CD8-positive, alpha-beta memory T cell (primary cell): Measurements from ENCODE around the gene ZFAND6. TPM values are rescaled to one million over a fixed set of nuclear protein-coding genes. Genes with fewer than 3 reads are reported as not detected.

Experiments used
- CTCF ChIA-PET: fragments of 350-600 bp; sonication (Branson Sonifier 250); formaldehyde crosslinking; loops from one replicate; lab custom pipeline; 2021; ENCODE audit warnings: antibody characterized with exemption; lab: Charles Lee
- POLR2A ChIA-PET: fragments of 350-600 bp; sonication (Branson Sonifier 250); formaldehyde crosslinking; loops from one replicate; lab custom pipeline; 2021; ENCODE audit warnings: antibody characterized with exemption; lab: Charles Lee
- DNase-seq, 5 donors: peaks; one replicate each; pipeline versions ENCODE4 v3.0.0 to v3.0.0-alpha.2; 2020 to 2022; ENCODE audit warnings: mixed read lengths in 1 of 5
- H3K27ac ChIP-seq: one replicate; pipeline ENCODE4 v1.7.0; 2013; ENCODE audit warnings: low read depth, mild to moderate bottlenecking, low read length, moderate library complexity
- H3K27me3 ChIP-seq: 2 replicates; pipeline ENCODE4 v1.7.0; 2013; ENCODE audit warnings: low read length, mild to moderate bottlenecking; ENCODE audit not compliant: insufficient read depth, poor library complexity, severe bottlenecking
- H3K36me3 ChIP-seq: 2 replicates; pipeline ENCODE4 v1.7.0; 2013; ENCODE audit warnings: mild to moderate bottlenecking, low read length, moderate library complexity; ENCODE audit not compliant: insufficient read depth
- H3K4me1 ChIP-seq: 2 replicates; pipeline ENCODE4 v1.7.0; 2013; ENCODE audit warnings: mild to moderate bottlenecking, low read length, moderate library complexity; ENCODE audit not compliant: insufficient read depth
- H3K4me3 ChIP-seq: 2 replicates; pipeline ENCODE4 v1.7.0; 2013; ENCODE audit warnings: mild to moderate bottlenecking, low read length
- H3K9me3 ChIP-seq: 2 replicates; pipeline ENCODE4 v1.7.0; 2013; ENCODE audit warnings: mild to moderate bottlenecking, low read length
- H3K27ac Mint-ChIP-seq, 8 donors: one replicate each; pipeline ENCODE4 v1.8.0; 2020 to 2021; ENCODE audit warnings: mixed read lengths in 8 of 8, mild to moderate bottlenecking in 6 of 8, inconsistent platforms in 3 of 8, moderate library complexity in 3 of 8
- H3K27me3 Mint-ChIP-seq, 2 donors: one replicate each; pipeline ENCODE4 v1.8.0; 2020 to 2021; ENCODE audit warnings: mixed read lengths in 2 of 2, mild to moderate bottlenecking in 1 of 2, moderate library complexity in 1 of 2
- H3K36me3 Mint-ChIP-seq, 3 donors: one replicate each; pipeline ENCODE4 v1.8.0; 2020 to 2021; ENCODE audit warnings: mixed read lengths in 3 of 3, inconsistent platforms in 1 of 3, mild to moderate bottlenecking in 1 of 3
- H3K4me1 Mint-ChIP-seq, 3 donors: one replicate each; pipeline ENCODE4 v1.8.0; 2020 to 2021; ENCODE audit warnings: mixed read lengths in 3 of 3, inconsistent platforms in 1 of 3, mild to moderate bottlenecking in 1 of 3
- H3K4me3 Mint-ChIP-seq, 7 donors: one replicate each; pipeline ENCODE4 v1.8.0; 2020 to 2021; ENCODE audit warnings: mixed read lengths in 7 of 7, mild to moderate bottlenecking in 6 of 7, moderate library complexity in 4 of 7, inconsistent platforms in 2 of 7
- H3K9me3 Mint-ChIP-seq, 5 donors: one replicate each; pipeline ENCODE4 v1.8.0; 2020 to 2022; ENCODE audit warnings: mixed read lengths in 5 of 5, mild to moderate bottlenecking in 3 of 5, moderate library complexity in 2 of 5, inconsistent platforms in 1 of 5
- polyA plus RNA-seq: library from polyadenylated mRNA; unstranded; fragments of 300-500 nt; fragmentation: Illumina TruSeq; gene quantifications from one replicate; pipeline ENCODE4 v1.2.3, GENCODE V29; 2021
- total RNA-seq, 2 experiments: library from RNA; stranded (reverse); gene quantifications; one replicate each; pipeline ENCODE4 v1.2.3, GENCODE V29; 2021

ZFAND6 gene
- total and polyA plus RNA-seq, 3 experiments from 2014 or later = 27.5 to 111 (median 28.6) TPM

DNA sequence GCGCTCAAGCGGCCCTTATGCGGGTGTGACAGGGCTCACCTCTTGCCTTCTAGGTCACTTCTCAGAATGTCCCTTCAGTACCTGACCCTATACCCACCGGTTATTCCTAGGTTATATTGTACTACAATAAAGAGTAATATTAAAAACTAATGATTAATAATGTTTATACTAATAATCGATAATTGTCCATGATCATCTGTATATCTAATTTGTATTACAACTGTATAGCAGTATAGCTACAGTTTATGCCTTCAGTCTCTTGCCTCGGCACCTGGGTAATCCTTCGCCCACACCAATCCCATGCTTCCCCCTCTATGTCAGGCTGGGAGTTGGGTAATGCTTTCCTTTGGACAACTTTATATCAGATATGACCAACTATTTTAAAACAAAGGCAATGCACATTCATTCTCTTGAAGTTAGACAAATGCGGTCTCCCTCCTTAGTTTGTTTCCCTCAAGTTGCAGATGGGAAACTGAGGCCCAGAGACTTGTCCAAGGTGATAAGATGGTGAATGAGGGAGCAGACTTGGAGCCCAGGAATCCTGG lies 96.8 kb downstream of the ZFAND6 start:
- H3K27ac ChIP-seq = peak overlapping the region; percentile 41
- no peaks in the 10 kb centered on the region for H3K27me3 ChIP-seq
- Mint-ChIP-seq H3K27ac (no peak overlapping the region), H3K36me3 (peaks cover 0 to 5% (median 2%) of the 10 kb centered on the region in 3 donors), H3K27me3 (no peaks in the 10 kb centered on the region), H3K4me1 (peaks cover 16 to 43% (median 39%) of the 10 kb centered on the region in 3 donors), H3K9me3 (no peaks in the 10 kb centered on the region), H3K4me3 (peak overlapping the region in 1 of 7 donors; percentile 56)
- peaks cover 22% of the 10 kb centered on the region for H3K4me1 ChIP-seq
- POLR2A ChIA-PET = no interaction called here
- no peaks in the 10 kb centered on the region for H3K9me3 ChIP-seq
- CTCF ChIA-PET = no interaction called here
- no peak overlapping the region for H3K4me3 ChIP-seq
- DNase-seq = no peak
- H3K36me3 ChIP-seq = no peaks in the 10 kb centered on the region

DNA sequence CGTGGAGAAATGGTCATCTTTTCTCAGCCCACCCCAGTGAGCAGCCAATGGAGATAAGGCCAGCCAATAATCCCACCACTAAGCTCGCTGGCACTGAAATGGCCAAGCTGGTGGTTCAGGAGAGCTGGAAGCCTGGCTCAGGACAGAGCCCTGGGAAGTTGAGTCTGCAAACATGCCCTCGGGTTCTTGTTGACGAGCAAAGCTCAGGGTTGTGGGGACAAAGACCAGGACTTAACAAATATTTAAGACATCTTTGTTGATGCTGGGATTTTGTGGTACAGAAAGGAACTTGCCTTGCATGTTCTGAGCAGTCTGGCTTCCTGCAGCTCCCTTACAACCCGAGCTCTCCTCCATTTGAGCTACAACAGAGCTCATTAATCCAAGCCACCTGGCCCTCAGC lies 97.7 kb downstream of the ZFAND6 start:
- DNase-seq = no peak
- H3K36me3 ChIP-seq = no peaks in the 10 kb centered on the region
- H3K4me3 Mint-ChIP-seq = peak overlapping the region in 1 of 7 donors; percentile 37
- no peak overlapping the region for H3K27ac ChIP-seq
- H3K9me3 Mint-ChIP-seq = no peaks in the 10 kb centered on the region
- H3K27ac Mint-ChIP-seq = no peak overlapping the region
- H3K27me3 Mint-ChIP-seq = no peaks in the 10 kb centered on the region
- H3K4me1 ChIP-seq = peaks cover 22% of the 10 kb centered on the region
- H3K4me1 Mint-ChIP-seq = peaks cover 13 to 40% (median 35%) of the 10 kb centered on the region in 3 donors
- H3K4me3 ChIP-seq = no peak overlapping the region
- POLR2A ChIA-PET = no interaction called here
- H3K9me3 ChIP-seq = no peaks in the 10 kb centered on the region
- no peaks in the 10 kb centered on the region for H3K27me3 ChIP-seq
- peaks cover 2 to 8% (median 3%) of the 10 kb centered on the region in 3 donors for H3K36me3 Mint-ChIP-seq
- CTCF ChIA-PET = interaction anchor here (1.1 kb wide), 1 partner anchor 17 kb away, joined by 3 read pairs; no protein-coding TSS in a partner anchor

DNA sequence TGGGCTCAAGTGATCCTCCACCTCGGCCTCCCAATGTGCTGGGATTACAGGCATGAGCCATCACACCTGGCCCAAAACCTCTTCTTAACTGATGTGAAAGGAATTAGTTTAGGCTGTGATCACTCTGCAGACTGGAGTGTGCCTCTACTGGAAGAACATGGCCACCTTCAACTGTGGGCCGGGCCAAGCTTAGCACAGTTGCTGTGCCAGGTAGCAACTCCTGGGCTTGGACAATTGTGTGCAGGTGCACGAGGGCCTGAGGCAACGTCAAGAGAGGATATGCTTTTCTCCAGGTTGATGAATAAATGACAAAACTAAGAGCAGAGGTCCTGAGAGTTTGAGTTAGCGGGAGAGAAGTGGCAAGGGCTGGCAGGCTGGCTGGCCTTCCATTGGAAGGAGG lies 99.8 kb downstream of the ZFAND6 start:
- H3K36me3 Mint-ChIP-seq = peaks cover 4 to 19% (median 12%) of the 10 kb centered on the region in 3 donors
- peaks cover 0 to 1% of the 10 kb centered on the region in 2 donors for H3K27me3 Mint-ChIP-seq
- Histone ChIP-seq H3K9me3 (no peaks in the 10 kb centered on the region), H3K27me3 (no peaks in the 10 kb centered on the region), H3K36me3 (no peaks in the 10 kb centered on the region), H3K27ac (no peak overlapping the region), H3K4me1 (peaks cover 12% of the 10 kb centered on the region), H3K4me3 (no peak overlapping the region)
- ChIA-PET POLR2A (no interaction called here), CTCF (interaction anchor here (2.5 kb wide), 1 partner anchor 13 kb away, joined by 11 read pairs; no protein-coding TSS in a partner anchor)
- H3K4me1 Mint-ChIP-seq = peaks cover 7 to 27% (median 26%) of the 10 kb centered on the region in 3 donors
- no peak for DNase-seq
- H3K9me3 Mint-ChIP-seq = no peaks in the 10 kb centered on the region
- peak overlapping the region in 3 of 8 donors; percentile 20 to 93 (median 52) for H3K27ac Mint-ChIP-seq
- H3K4me3 Mint-ChIP-seq = peak overlapping the region in 1 of 7 donors; percentile 70

DNA sequence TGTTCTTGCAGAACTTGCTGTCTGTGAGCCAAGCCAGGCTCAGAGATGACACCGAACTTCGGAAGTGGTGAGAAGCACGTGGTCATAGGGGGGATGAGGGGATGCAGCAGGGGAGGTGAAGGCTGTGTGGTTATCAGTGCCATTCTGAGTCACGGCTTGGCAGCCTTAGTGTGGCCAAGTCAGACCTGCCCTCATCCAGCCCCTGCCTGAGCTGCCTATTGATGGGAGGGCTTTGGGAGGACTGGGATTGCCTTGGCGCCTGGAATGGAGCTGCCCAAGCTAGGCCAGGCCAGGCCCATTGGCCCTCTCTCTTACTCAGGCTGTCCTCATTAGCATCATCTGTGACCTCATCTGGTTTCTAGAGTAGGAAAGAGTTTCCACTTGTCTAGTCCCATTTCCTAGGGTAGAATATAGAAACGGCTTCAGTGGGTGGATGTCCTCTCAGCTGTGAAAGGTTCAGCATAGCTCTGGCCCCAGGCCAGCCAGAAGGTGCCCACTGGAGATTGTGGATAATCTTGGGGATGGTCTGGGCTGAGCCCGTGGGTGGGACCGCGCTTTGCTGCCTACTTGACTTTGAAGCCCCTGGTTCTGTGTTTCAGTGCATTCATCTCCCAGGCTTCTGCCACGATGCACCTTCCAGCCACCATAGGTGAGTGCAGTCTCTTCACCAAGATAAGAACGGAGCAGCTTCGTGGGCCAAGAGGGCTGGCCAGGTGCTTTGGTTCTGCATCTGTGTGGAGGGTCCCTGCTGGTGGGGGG lies 100.5 kb downstream of the ZFAND6 start:
- Histone ChIP-seq H3K36me3 (no peaks in the 10 kb centered on the region), H3K9me3 (no peaks in the 10 kb centered on the region), H3K4me1 (peaks cover 12% of the 10 kb centered on the region), H3K27me3 (no peaks in the 10 kb centered on the region), H3K4me3 (no peak overlapping the region), H3K27ac (peak overlapping the region; percentile 51)
- H3K27ac Mint-ChIP-seq = peak overlapping the region in 4 of 8 donors; percentile 20 to 79 (median 38)
- peak in 1 of 5 donors; percentile 65 for DNase-seq
- H3K27me3 Mint-ChIP-seq = peaks cover 0 to 1% of the 10 kb centered on the region in 2 donors
- ChIA-PET POLR2A (interaction anchor here (1.1 kb wide), 1 partner anchor 101 kb away, joined by 3 read pairs; no protein-coding TSS in a partner anchor), CTCF (interaction anchor here (0.6 to 2.5 kb wide), 2 partner anchors 13 to 178 kb away, joined by 3 to 11 read pairs; no protein-coding TSS in a partner anchor)
- no peak overlapping the region for H3K4me3 Mint-ChIP-seq
- peaks cover 4 to 20% (median 20%) of the 10 kb centered on the region in 3 donors for H3K4me1 Mint-ChIP-seq
- H3K36me3 Mint-ChIP-seq = peaks cover 4 to 19% (median 12%) of the 10 kb centered on the region in 3 donors
- no peaks in the 10 kb centered on the region for H3K9me3 Mint-ChIP-seq

DNA sequence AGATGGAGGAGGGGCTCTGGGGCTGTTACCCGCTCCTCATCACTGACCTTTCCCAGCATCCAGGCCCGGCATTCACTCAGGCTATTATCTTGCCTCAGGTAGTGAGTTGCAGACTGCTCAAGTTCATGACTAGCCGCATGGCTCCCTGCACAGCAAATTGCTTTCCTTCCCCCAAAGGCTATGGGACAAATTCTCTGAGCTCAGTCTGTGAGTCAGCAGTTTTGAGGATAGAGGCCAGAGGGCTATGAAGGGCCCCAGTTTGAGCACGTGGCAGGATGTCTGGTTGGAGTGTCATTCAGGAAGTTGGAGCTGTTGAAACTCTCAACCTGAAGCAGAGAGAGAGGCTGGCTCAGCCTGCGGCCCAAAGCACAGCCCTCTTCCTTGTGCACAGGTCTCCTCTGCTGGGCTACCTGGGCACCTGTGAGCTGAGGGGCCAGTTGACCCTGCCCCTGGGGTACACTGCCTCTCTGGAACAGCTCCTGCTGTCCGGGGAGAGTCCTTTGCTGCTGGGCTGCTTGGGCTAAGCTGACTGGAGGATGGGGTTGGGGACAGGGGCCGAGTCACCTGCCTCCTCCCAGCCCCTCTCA lies 101.2 kb downstream of the ZFAND6 start:
- Mint-ChIP-seq H3K27me3 (peaks cover 0 to 1% of the 10 kb centered on the region in 2 donors), H3K4me3 (no peak overlapping the region), H3K36me3 (peaks cover 4 to 19% (median 12%) of the 10 kb centered on the region in 3 donors), H3K4me1 (peaks cover 2 to 19% (median 19%) of the 10 kb centered on the region in 3 donors), H3K9me3 (no peaks in the 10 kb centered on the region), H3K27ac (peak overlapping the region in 6 of 8 donors; percentile 45 to 93 (median 58))
- H3K27me3 ChIP-seq = no peaks in the 10 kb centered on the region
- H3K36me3 ChIP-seq = no peaks in the 10 kb centered on the region
- POLR2A ChIA-PET = interaction anchor here (1.0 to 1.1 kb wide), 2 partner anchors 8 to 102 kb away, joined by 3 to 4 read pairs; partner anchors contain the start of gene FAH
- H3K9me3 ChIP-seq = no peaks in the 10 kb centered on the region
- peak in 1 of 5 donors; percentile 48 for DNase-seq
- no peak overlapping the region for H3K4me3 ChIP-seq
- peak overlapping the region; percentile 51 for H3K27ac ChIP-seq
- CTCF ChIA-PET = interaction anchor here (0.6 to 2.5 kb wide), 3 partner anchors 12 to 307 kb away, joined by 3 to 11 read pairs (median 3); no protein-coding TSS in a partner anchor
- H3K4me1 ChIP-seq = peaks cover 12% of the 10 kb centered on the region

DNA sequence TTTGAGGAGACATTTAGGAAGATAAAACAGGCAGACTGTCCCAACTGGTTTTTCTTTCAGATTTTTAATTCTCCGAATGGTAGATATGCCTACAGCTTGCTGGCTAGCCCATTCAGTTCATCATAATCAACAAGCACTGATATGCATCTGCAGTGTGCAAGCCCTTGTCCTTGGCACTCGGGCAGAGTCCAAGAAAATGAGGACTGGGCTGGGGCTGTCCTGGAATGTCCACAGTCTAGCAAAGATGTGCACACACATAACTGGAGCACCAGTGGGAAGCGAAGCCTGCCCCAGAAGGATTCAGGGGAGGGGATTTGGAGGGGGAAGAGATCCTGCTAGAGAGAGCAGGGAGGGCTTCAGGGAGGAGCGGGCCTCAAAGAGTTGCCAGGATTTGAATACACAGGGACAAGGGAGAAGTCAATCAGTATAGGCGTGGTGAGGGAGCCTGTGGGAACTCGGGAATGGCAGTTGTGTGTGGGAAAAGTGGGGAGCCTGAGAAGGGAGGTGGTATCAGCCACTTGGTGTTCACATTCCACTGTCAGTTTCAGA lies 102.1 kb downstream of the ZFAND6 start:
- POLR2A ChIA-PET = interaction anchor here (1.0 kb wide), 1 partner anchor 9 kb away, joined by 4 read pairs; the partner anchor contains the start of gene FAH

DNA sequence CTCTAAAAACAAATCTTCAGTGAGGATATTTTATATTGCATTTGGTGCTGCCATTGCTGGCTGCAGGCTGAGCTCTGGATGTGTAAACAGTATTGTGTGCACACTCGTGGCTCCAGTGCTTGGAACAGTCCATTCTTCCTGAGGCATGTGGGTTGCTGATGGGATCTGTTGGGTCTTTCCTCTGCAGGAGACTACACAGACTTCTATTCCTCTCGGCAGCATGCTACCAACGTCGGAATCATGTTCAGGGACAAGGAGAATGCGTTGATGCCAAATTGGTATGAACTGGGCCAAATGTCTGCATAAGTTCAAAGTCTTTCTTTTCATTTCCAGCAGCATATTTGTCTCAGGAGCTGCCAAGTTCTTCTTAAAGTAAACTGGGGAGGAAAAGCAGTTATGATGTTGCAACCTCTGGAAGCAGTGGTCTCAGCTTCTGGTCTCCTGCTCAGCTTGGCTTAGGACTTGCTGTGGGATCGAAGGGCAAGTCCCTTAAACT lies 102.6 kb downstream of the ZFAND6 start:
- Mint-ChIP-seq H3K4me1 (peaks cover 2 to 19% (median 19%) of the 10 kb centered on the region in 3 donors), H3K27me3 (peaks cover 0 to 1% of the 10 kb centered on the region in 2 donors), H3K4me3 (no peak overlapping the region), H3K27ac (no peak overlapping the region), H3K9me3 (no peaks in the 10 kb centered on the region), H3K36me3 (peaks cover 4 to 19% (median 12%) of the 10 kb centered on the region in 3 donors)
- peaks cover 12% of the 10 kb centered on the region for H3K4me1 ChIP-seq
- DNase-seq = no peak
- ChIA-PET POLR2A (no interaction called here), CTCF (interaction anchor here (1.5 kb wide), 1 partner anchor 10 kb away, joined by 3 read pairs; no protein-coding TSS in a partner anchor)
- H3K27me3 ChIP-seq = no peaks in the 10 kb centered on the region
- no peaks in the 10 kb centered on the region for H3K9me3 ChIP-seq
- no peak overlapping the region for H3K4me3 ChIP-seq
- H3K36me3 ChIP-seq = no peaks in the 10 kb centered on the region
- no peak overlapping the region for H3K27ac ChIP-seq

More for the DNA sequence above, 102.1 kb downstream of the ZFAND6 start:
- Mint-ChIP-seq H3K4me1 (peaks cover 2 to 19% (median 19%) of the 10 kb centered on the region in 3 donors), H3K27ac (peak overlapping the region in 3 of 8 donors; percentile 57 to 72 (median 61)), H3K9me3 (no peaks in the 10 kb centered on the region), H3K27me3 (peaks cover 0 to 1% of the 10 kb centered on the region in 2 donors), H3K36me3 (peaks cover 4 to 19% (median 12%) of the 10 kb centered on the region in 3 donors), H3K4me3 (no peak overlapping the region)
- H3K27me3 ChIP-seq = no peaks in the 10 kb centered on the region
- H3K4me1 ChIP-seq = peaks cover 12% of the 10 kb centered on the region
- no peaks in the 10 kb centered on the region for H3K9me3 ChIP-seq
- CTCF ChIA-PET = interaction anchor here (0.9 to 2.5 kb wide), 3 partner anchors 11 to 307 kb away, joined by 3 to 11 read pairs (median 3); no protein-coding TSS in a partner anchor
- H3K36me3 ChIP-seq = no peaks in the 10 kb centered on the region
- no peak overlapping the region for H3K4me3 ChIP-seq
- peak in 1 of 5 donors; percentile 18 for DNase-seq
- H3K27ac ChIP-seq = peak overlapping the region; percentile 51
